G401 (cell line): ENCODE data around the gene ACOT11. TPM values are rescaled to one million over a fixed set of nuclear protein-coding genes. Genes with fewer than 3 reads are reported as not detected.

Source experiments
- DNase-seq: peaks from one replicate; pipeline ENCODE4 v3.0.0-alpha.2; 2015; ENCODE audit warnings: low spot score
- in situ Hi-C: cut with HindIII; loops from 2 replicates; pipeline ENCODE4 v1.10.0; 2016; ENCODE audit warnings: low sequenced_read_pairs, mixed read lengths
- total RNA-seq: library from RNA; depleted of rRNA; stranded (reverse); fragments of >200 nt; shearing (Covaris generic); gene quantifications from 2 replicates; pipeline ENCODE4 v1.2.3, GENCODE V29; 2014

ACOT11 gene
- total RNA-seq, 1 experiment from 2014 or later, result 13.6 TPM

GRCh38 chr1:54604051-54604450 lies 56.0 kb downstream of the ACOT11 start:
- in situ Hi-C loops, result no loop called here
- no peak for DNase-seq

GRCh38 chr1:54604572-54605370 lies 56.7 kb downstream of the ACOT11 start:
- DNase-seq, result no peak
- in situ Hi-C loops, result no loop called here

GRCh38 chr1:54606096-54606989 lies 58.3 kb downstream of the ACOT11 start:
- no peak for DNase-seq
- in situ Hi-C loops, result no loop called here

- no peak for DNase-seq
- in situ Hi-C loops, result no loop called here
Measured at GRCh38 chr1:54606990-54607325, 58.9 kb downstream of the ACOT11 start.

GRCh38 chr1:54607821-54608565 lies 60.0 kb downstream of the ACOT11 start:
- in situ Hi-C loops, result no loop called here
- DNase-seq, result no peak

GRCh38 chr1:54608566-54609230 lies 60.7 kb downstream of the ACOT11 start:
- no peak for DNase-seq
- in situ Hi-C loops, result no loop called here

- no peak for DNase-seq
- in situ Hi-C loops, result no loop called here
Measured at GRCh38 chr1:54609301-54609921, 61.4 kb downstream of the ACOT11 start.

- in situ Hi-C loops, result no loop called here
- DNase-seq, result no peak
Measured at GRCh38 chr1:54610048-54610447, 62.0 kb downstream of the ACOT11 start.

GRCh38 chr1:54610601-54611580 lies 62.9 kb downstream of the ACOT11 start:
- no peak for DNase-seq
- in situ Hi-C loops, result no loop called here

- no peak for DNase-seq
Measured at GRCh38 chr1:54611621-54612020, 63.6 kb downstream of the ACOT11 start.

GRCh38 chr1:54614024-54614423 lies 66.0 kb downstream of the ACOT11 start:
- in situ Hi-C loops, result no loop called here
- no peak for DNase-seq

More at GRCh38 chr1:54611621-54612020, 63.6 kb downstream of the ACOT11 start:
- in situ Hi-C loops, result no loop called here

GRCh38 chr1:54614563-54614962 lies 66.5 kb downstream of the ACOT11 start:
- in situ Hi-C loops, result no loop called here
- no peak for DNase-seq

GRCh38 chr1:54615531-54616279 lies 67.7 kb downstream of the ACOT11 start:
- DNase-seq, result no peak
- in situ Hi-C loops, result no loop called here

- DNase-seq, result no peak
- in situ Hi-C loops, result no loop called here
Measured at GRCh38 chr1:54619749-54620148, 71.7 kb downstream of the ACOT11 start.

GRCh38 chr1:54623216-54624007 lies 75.4 kb downstream of the ACOT11 start, which contains the start of gene FAM151A:
Gene FAM151A (minus strand): TSS chr1:54623525. CDS start chr1:54623395, 130 bp downstream.
- no peak for DNase-seq
- in situ Hi-C loops, result no loop called here
